GM13977 (cell line): Measurements from ENCODE around the gene INPP4B.

Experiments
- DNase-seq: peaks from one replicate; pipeline ENCODE4 v3.0.0; 2012; ENCODE audit warnings: low spot score
- in situ Hi-C: fragments of 300-500 bp; cut with MboI; formaldehyde crosslinking; loops from one replicate; pipeline ENCODE4 v1.12.0; 2022; ENCODE audit warnings: low sequenced_read_pairs, low pct_unique_long_range_greater_than_20kb, mixed read lengths, inconsistent platforms; ENCODE audit not compliant: unreplicated experiment
- TF ChIP-seq, protein P1 (sequence below): IDR thresholded peaks from 2 replicates; pipeline ENCODE4 v1.5.1; 2012; ENCODE audit warnings: mild to moderate bottlenecking, control low read depth; ENCODE audit not compliant: insufficient read depth; ENCODE audit errors: extremely low read depth, missing control alignments

INPP4B gene

DNA sequence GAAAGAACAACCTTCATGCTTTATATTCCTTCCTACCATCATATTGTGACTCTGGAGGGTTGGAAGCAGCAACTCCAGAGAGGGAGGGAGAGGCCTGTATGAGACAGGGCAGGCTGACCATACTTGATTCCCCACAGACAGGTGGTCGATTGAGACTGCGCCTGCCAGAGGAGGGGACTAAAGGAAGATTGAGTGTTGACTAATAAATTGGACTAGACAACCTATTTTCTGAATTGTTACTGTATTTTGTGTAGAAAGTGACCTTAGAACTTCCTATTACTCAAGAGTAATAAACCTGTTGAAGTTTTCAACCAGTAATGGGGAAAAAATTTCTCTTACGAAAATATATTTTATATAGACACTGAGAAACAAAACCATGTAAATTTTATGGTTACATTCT lies 301.5 kb downstream of the INPP4B start:
- DNase-seq, result no peak
- TF ChIP-seq, protein P1, sequence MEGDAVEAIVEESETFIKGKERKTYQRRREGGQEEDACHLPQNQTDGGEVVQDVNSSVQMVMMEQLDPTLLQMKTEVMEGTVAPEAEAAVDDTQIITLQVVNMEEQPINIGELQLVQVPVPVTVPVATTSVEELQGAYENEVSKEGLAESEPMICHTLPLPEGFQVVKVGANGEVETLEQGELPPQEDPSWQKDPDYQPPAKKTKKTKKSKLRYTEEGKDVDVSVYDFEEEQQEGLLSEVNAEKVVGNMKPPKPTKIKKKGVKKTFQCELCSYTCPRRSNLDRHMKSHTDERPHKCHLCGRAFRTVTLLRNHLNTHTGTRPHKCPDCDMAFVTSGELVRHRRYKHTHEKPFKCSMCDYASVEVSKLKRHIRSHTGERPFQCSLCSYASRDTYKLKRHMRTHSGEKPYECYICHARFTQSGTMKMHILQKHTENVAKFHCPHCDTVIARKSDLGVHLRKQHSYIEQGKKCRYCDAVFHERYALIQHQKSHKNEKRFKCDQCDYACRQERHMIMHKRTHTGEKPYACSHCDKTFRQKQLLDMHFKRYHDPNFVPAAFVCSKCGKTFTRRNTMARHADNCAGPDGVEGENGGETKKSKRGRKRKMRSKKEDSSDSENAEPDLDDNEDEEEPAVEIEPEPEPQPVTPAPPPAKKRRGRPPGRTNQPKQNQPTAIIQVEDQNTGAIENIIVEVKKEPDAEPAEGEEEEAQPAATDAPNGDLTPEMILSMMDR, result no peak
- in situ Hi-C loops, result no loop called here

DNA sequence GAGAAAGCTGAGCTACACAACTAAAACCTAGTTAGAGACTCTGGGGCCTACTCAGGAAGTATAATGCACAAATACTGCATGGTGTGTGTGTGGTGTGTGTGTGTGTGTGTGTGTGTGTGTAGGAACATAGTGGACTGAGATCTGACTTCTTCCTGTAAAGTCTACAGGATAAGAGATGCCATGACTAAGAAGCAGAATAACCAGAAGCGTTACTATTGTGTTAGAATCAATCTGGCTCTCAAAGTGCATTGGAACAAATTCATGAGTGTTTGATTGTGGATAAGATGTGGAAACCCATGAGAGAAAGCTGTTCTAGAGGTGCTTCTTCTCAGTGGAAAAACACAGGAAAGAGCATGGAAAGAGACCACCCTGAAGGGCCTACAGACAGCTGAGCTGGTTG lies 302.1 kb downstream of the INPP4B start:
- in situ Hi-C loops, result no loop called here
- DNase-seq, result no peak
- TF ChIP-seq, protein P1, result no peak

DNA sequence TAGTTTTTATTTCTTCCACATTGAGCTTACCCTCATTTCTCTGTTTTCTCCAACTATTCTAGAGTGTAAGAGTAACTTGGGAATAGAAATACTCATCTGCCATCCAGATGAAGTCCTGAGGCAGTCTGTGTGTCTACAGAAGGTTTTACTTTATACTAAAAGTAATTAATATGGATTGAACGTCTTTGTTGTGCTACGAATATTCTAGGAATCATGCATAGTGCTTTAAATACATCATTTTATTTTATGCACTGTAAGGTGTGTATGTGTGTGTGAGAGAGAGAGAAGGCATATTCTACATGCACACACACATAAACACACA lies 305.7 kb downstream of the INPP4B start:
- in situ Hi-C loops, result no loop called here

DNA sequence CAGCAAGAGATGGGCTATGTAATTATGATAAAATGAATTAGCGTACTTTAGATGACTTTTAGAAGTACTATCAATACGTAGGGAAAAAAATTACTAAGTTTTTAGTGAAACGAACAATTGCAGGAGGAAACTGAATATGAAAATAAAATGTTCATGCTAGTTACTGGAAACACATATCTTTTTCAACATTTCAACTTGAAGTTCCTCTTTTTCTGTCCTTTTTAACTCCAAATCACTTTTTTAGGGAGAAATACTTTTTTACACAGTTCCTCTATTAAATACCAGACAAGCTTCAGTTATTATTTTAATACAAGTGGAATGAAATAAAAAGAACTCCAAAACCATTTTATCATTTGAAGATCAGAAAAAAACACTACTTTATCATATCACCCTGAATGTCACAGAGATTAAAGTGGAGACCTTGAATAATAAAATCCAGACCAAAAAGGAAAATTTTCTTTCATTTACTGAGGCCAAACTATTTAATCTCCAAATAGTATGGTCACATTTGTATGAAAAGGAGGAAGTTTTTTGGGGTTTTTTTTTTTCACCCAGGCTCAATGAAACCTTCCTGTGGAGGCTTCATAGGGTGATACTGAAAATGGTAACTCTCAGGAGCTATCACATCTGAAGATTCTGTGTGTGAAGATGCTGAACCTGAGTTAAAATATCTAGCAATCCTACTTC lies 306.2 kb downstream of the INPP4B start:
- TF ChIP-seq, protein P1, result no peak
- in situ Hi-C loops, result no loop called here
- no peak for DNase-seq

More for the DNA sequence above, 305.7 kb downstream of the INPP4B start:
- TF ChIP-seq, protein P1, result no peak
- DNase-seq, result no peak

DNA sequence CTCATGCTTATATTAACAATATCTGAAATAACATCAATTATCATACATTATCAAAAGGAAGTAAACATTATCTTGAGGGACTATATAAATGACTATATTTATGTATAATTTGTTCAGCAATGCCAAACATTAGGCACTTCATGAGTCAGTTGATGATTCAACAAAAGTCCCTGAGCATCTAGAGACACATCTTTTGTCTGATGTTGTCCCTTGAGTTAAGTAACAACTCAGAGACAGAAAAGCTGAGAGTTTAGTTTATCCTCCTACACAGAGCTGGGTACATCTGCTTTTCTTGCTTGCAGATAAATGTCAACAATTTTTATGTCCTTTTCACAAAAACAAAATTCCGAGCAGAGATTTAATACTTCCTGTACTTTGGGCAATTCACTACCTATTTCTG lies 311.1 kb downstream of the INPP4B start:
- TF ChIP-seq, protein P1, result no peak
- in situ Hi-C loops, result no loop called here
- no peak for DNase-seq

DNA sequence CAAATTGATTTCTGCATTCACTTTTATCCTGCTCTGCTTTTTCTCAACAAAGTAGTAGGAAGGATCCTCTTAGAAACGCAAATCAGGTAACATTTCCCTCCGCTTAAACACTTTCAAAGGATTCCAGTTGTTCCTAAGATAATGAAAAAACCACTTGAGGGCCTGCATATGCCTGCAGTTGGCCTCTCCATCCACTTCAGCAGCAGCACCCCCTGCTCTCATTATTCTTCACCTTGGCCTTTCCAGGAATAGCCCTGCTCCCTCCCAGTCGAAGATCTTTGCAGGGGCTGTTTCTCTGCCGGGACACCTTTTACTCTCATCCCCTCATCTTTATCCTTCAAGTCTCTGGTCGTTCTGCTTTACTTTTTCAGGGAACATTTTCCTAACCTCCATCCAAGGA lies 314.0 kb downstream of the INPP4B start:
- TF ChIP-seq, protein P1, result no peak
- in situ Hi-C loops, result no loop called here
- DNase-seq, result no peak

DNA sequence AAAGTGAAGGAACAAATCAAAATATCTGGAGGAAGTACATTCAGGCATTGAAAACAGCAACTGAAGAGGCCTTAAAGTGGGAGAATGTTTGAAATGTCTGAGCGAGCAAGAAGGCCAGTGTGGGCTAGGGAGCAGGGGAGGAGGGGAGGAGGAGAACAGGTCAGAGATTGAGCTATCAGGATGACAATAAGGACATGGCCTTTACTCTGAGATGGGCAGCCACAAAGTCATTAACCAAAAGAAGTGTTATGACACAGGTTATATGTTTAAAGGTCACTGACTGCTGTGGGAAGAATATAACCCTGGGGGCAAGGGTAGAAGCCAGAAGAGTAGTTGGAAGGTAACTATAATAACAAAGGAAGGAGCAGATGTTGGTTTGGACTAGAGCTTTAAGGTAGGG lies 315.4 kb downstream of the INPP4B start:
- in situ Hi-C loops, result no loop called here
- TF ChIP-seq, protein P1, result no peak

More for the DNA sequence above, 315.4 kb downstream of the INPP4B start:
- no peak for DNase-seq
